Inferior parietal cortex (tissue), 1 donor: ENCODE data around the gene NTN1.

ENCODE experiments used
- DNase-seq: peaks from one replicate; pipeline ENCODE4 v3.0.0-alpha.2; 2016; ENCODE audit errors: extremely low spot score

The NTN1 gene

GRCh38 chr17:9231449-9232154, 210.3 kb downstream of the NTN1 start:
- DNase-seq = no peak

DNA sequence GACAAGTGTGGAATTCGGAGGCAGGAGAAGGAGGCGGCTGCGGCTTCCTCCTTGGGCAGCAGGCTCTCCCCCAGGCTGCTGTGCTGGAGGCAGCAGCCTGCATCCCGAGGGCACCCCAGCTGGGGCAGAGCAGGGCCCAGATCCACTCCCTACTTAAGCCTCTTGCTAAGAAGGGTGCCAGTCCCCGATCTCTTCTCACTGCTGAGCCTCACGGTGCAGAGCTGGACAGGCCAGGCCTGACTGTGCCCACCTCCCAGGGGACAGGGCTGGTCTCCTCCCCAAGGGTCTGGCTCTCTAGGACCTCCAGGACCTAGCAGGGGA, 210.8 kb downstream of the NTN1 start:
- DNase-seq = no peak

- no peak for DNase-seq
Observed at GRCh38 chr17:9232591-9233270, 211.4 kb downstream of the NTN1 start.

DNA sequence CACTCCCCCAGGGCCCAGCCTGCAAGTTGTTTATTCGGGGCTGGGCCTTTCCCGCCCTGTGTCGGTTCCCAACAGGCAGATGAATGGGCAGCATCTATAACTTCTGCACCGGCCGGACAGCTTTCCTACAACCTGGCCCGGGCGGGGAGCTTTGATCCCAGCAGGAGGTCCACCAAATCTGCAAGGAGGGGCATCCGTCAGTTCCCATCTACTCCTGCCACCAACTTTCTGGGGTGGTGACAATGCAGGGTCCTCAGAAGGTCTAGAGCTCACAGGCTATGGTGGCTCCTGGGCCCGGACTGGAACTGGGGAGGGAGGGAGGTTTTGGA, 211.9 kb downstream of the NTN1 start:
- no peak for DNase-seq

DNA sequence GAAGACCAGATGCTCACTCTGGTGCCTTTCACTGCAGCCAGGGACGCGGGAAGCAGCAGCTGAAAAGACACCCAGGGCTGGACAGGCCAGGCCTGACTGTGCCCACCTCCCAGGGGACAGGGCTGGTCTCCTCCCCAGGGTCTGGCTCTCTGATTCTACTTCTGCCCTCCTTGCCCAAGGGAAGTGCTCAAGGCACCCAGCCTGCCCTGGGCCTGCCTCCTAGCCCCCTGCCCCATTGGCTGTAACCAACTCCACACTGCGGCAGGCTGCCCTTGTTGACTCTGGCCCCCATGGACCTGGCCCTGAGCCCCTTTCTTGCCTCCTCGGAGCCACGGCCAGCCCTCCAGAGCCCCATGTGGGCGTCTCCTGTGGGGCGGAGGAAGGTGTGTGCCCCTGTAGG, 212.5 kb downstream of the NTN1 start:
- DNase-seq = no peak

GRCh38 chr17:9234389-9234945, 213.2 kb downstream of the NTN1 start:
- no peak for DNase-seq

DNA sequence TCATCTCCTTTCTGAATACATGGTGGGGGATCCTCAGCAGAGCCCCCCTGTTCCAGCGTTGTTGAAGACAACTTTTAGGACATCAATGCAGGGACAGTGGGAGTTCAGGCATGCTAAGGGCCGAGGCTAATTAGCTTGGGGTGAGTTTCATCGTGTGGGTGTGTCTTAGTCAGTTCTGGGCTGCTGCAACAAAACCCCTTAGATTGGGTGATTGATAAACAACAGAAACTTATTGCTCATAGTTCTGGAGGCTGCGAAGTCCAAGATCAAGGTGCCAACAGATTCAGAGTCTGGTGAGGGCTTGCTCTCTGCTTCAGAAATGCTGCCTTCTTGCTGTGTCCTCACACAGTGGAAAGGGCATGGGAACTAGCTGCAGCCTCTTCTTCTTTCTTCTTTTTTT, 214.0 kb downstream of the NTN1 start:
- DNase-seq = no peak

DNA sequence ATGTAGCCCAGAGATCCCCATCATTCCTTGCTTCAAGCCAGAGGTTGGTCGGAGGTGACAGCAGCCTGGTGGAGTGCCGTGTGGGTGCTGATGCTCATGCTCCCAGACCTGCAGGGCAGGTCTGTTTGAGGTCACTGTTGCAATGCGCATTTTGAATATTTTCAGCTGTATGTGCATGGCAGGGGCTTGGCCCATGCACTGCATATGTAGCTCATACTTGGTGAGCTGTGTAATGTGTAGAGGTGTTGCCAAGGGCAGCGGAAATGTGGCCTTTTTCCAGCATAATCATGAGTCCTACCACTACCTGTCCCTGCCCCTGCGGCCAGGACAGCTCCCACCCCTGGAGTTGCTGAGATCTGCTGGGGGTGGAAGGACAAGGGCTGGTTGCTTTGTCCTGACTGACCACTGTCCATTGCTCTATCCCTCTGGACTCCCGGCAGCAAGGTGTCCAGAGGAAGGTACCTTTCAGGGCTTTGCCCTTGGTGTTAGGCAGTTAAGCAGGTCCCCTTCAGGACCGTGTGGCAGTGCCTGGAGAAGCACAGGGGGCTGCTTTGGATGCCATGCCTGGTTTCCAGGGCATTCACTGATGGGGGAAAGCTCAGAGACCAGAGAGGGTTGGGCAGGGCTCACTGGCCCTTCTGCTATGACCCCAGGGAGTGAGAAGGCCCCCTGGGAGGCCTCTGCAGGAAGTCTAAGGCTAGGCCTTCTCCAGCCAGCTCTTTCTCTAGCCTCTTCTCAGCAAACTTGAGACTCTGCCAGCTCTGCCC, 215.2 kb downstream of the NTN1 start:
- DNase-seq = no peak

DNA sequence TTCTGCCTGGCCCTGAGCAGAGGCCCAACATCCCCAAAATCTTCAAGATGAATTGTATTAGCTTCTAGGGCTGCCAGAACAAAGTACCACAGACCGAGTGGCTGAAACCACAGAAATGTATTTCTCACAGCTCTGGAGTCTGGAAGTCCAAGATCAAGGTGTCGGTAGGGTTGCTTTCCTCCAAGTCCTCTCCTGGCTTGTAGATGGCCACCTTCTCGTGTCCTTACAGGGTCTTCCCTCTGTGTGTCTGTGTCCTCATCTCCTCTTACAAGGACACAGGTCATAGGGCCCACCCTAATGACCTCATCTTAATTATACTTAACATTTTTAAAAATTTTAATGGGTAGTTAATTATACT, 215.7 kb downstream of the NTN1 start:
- no peak for DNase-seq

GRCh38 chr17:9237661-9238301, 216.5 kb downstream of the NTN1 start:
- no peak for DNase-seq

- no peak for DNase-seq
Observed at GRCh38 chr17:9238340-9239245, 217.3 kb downstream of the NTN1 start.

DNA sequence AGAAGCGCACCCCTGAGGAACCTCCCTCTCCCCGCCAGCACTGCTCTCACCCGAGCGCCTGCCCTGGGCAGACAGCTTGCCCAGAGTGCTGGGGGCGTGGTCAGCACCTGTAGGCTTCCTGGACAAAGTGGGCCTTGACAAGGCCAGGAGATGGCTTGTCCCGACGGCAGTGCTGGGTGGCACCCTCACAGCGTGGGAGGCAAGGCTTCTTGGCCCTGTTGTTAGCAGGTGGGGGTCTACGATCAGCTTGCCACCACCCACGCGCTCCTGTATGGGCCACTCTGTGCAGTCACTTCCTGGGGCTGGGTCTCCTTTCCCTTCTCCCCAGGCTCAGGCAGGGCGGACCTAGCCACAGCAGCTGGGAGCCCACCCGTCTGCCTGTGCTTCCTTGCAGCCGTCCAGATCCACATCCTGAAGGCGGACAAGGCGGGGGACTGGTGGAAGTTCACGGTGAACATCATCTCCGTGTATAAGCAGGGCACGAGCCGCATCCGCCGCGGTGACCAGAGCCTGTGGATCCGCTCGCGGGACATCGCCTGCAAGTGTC, 218.0 kb downstream of the NTN1 start:
- DNase-seq = no peak

DNA sequence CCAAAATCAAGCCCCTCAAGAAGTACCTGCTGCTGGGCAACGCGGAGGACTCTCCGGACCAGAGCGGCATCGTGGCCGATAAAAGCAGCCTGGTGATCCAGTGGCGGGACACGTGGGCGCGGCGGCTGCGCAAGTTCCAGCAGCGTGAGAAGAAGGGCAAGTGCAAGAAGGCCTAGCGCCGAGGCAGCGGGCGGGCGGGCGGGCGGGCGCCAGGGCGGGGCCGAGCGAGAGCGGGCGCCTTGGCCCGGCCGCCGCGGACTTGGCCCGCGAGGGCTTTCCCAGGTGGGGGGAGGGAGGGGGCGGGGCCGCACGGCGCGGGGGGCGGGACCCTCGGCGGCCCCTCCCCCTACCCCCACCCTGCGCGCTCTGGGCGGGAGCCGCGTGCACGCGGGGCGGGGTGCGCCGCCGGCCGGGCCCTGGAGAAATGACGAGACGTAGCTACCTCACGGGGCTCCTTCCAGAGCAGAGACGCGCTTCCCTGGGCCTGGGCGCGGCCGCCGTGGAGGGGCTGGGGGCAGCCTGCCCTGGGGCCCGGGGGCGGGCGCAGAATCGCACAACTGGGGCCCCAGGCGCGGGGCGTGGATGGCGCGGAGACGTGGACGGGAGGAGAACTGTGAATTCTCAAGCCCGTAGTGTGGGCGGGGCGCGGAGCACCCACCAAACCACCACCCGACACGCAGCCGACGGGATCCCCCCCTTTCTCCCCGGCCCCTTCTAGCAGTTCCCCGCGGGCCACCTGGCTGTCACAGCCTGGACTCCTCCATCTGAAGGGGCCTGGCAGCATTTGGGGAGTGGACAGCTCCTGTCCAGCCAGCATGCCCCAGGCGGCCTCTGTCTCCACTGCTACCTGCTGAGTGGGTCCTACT, 218.7 kb downstream of the NTN1 start:
- DNase-seq = no peak

DNA sequence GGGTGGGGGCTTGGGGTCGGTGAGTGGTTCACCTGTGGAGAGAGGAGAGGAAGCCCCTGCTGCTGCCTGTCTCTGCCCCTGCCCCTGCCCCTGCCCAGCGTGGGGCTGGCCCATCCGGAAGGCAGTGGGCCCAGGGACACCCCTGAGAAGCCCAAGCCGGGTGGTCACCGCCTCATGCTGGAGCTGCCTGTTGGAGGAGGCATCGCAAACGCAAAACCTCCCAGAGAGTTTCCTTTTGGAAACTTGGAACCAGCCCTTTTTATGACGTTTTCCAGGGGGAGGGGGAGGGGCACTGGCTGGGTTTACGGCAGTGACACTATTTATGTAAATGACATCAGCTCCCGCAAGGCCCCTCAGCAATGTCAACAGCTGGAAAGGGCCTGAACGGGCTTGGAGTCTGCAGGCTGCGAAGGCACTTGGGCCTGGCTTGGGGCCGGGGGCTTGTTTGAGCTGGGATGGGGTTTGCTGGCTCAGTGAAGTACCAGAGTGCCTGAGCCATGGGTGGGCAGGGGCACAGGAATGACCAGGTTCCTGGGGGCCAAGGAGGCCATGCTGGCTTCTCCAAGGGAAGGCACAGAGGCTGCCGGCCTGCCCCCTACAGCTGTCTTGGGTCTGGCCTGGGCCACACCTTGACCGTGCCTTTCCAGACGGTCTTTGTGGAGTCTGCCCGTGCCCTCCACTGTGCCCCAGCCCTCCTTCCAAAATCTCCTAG, 219.5 kb downstream of the NTN1 start:
- DNase-seq = no peak

DNA sequence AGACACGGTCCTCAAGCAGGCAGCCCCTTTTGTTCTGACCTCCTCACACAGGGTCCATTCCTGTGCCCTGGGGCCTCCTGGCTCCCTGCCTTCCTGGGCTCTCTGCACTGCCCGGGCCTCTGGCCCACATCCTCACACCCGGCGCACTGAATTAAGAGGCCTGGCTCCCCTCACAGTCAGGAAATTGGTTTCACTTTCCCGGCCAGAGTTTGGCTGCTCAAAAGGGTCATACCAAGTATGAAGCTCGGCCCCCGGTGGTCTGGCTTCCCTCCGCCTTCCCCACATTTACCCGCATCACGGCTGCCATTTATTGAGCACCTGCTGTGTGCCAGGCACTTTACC, 220.0 kb downstream of the NTN1 start:
- no peak for DNase-seq

GRCh38 chr17:9241774-9242496, 220.6 kb downstream of the NTN1 start:
- DNase-seq = no peak

DNA sequence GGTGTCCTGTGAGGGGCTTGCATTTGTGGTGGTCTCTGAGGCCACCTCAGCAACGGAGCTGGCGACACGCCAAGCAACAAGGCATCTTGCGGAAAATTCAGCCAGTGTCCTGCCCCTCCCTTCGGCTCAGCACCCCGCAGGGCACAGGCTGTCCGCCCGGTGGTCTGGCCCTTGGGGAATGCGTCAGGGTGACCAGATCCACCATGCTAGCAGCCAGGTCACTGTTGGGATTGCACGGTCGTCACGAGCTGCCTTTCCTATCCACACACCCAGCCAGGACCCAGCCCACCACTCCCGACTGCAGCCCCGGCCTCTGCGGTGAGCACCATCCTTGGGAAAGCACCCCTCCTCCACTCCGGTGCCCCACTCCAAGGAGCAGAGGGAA, 221.2 kb downstream of the NTN1 start:
- no peak for DNase-seq

GRCh38 chr17:9242983-9243382, 221.7 kb downstream of the NTN1 start:
- DNase-seq = no peak
